ENCODE data around the gene LRRC63. TPM values are rescaled to one million over a fixed set of nuclear protein-coding genes. Genes with fewer than 3 reads are reported as not detected.

LRRC63 gene
- total RNA-seq, 5 donors from 2014 or later (not counting 1 experiment from before 2014, with no cell fraction given): 0.43 to 0.82 (median 0.54) TPM

- Mint-ChIP-seq H3K36me3 (peaks cover 12% of the 10 kb centered on the region), H3K4me3 (peak overlapping the region; percentile 59 to 90 (median 78)), H3K9me3 (no peaks in the 10 kb centered on the region), H3K4me1 (peaks cover 99 to 100% (median 100%) of the 10 kb centered on the region in 3 donors), H3K27me3 (no peaks in the 10 kb centered on the region), H3K27ac (peak overlapping the region; percentile 85 to 93)
- Histone ChIP-seq H3K36me3 (ENCODE audit: control insufficient read depth in 2 of 2, extremely low read depth in 1 of 2, insufficient read depth in 1 of 2, low read length in 1 of 2) (peaks cover 4 to 19% of the 10 kb centered on the region in 2 donors), H3K9me3 (no peaks in the 10 kb centered on the region), H3K27ac (ENCODE audit: low read length) (peak overlapping the region; percentile 83), H3K4me1 (ENCODE audit: control insufficient read depth in 1 of 2, extremely low read depth in 1 of 2, insufficient read depth in 2 of 2, low read length in 2 of 2) (peaks cover 79 to 95% of the 10 kb centered on the region in 2 experiments), H3K4me3 (ENCODE audit: control insufficient read depth in 1 of 2, extremely low read depth in 1 of 2, low read length in 1 of 2) (peak overlapping the region; percentile 27 to 40), H3K27me3 (replicated peaks in 1 of 2; ENCODE audit: control insufficient read depth in 2 of 2, extremely low read depth in 1 of 2, insufficient read depth in 2 of 2, low read length in 1 of 2) (no peaks in the 10 kb centered on the region)
- ChIA-PET POLR2A (interaction anchor here (0.6 to 2.6 kb wide), 8 partner anchors 8 to 54 kb away, joined by 6 to 26 read pairs (median 9); partner anchors contain the start of gene LCP1 (in 1 of the 2)), CTCF (interaction anchor here (0.8 to 3.8 kb wide), 8 partner anchors 8 to 151 kb away, joined by 3 to 34 read pairs (median 4); partner anchors contain the start of gene LRRC63 (in 1 of the 2))
- whole genome bisulfite sequencing (ENCODE audit: insufficient coverage): no CpG with 5 or more reads among the region's 3 CpGs
- peak; percentile 28 to 46 (median 37) for ATAC-seq (replicated peaks in 1 of 4)
- DNase-seq: peak in 14 of 35 experiments; percentile 8 to 69 (median 30)
These were observed 41.0 kb upstream of the LRRC63 start for GRCh38 chr13:46170687-46171086.

DNA sequence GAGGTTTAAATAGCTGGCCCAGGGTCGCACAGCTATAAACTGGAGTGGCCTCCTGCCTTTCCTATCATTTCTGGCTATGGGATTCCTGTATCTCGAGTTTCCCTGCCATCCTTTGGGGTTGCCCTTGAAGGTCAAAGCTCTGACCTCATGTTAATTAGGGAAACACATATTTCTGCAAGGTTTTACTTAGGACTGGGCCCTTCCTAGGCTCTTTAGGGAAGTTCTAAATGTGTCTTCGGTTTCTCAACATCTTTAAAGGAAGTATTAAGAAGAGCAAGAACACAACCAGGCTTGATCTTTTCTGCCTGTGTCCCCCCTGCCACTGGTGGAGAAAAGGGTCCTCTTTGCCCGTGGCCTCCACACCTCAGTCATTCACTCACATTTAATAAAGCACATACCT is 40.5 kb upstream of the LRRC63 start:
- Mint-ChIP-seq H3K27me3 (no peaks in the 10 kb centered on the region), H3K9me3 (no peaks in the 10 kb centered on the region), H3K4me3 (peak overlapping the region; percentile 59 to 90 (median 78)), H3K4me1 (peaks cover 99 to 100% (median 100%) of the 10 kb centered on the region in 3 donors), H3K27ac (peak overlapping the region; percentile 85 to 93), H3K36me3 (peaks cover 12% of the 10 kb centered on the region)
- DNase-seq (no peak), ATAC-seq (replicated peaks in 1 of 4) (no peak)
- peak overlapping the region; percentile 83 for H3K27ac ChIP-seq (ENCODE audit: low read length)
- CTCF ChIA-PET: interaction anchor here (0.8 to 3.8 kb wide), 7 partner anchors 9 to 150 kb away, joined by 3 to 34 read pairs (median 4); partner anchors contain the start of gene LRRC63 (in 1 of the 2)
- peaks cover 78 to 96% of the 10 kb centered on the region in 2 experiments for H3K4me1 ChIP-seq (ENCODE audit: control insufficient read depth in 1 of 2, extremely low read depth in 1 of 2, insufficient read depth in 2 of 2, low read length in 2 of 2)
- WGBS (ENCODE audit: insufficient coverage): 0% methylated on average over 2 of the region's 4 CpGs
- no peaks in the 10 kb centered on the region for H3K9me3 ChIP-seq
- peak overlapping the region; percentile 12 to 40 for H3K4me3 ChIP-seq (ENCODE audit: control insufficient read depth in 1 of 2, extremely low read depth in 1 of 2, low read length in 1 of 2)
- POLR2A ChIA-PET: interaction anchor here (1.1 to 2.6 kb wide), 7 partner anchors 8 to 40 kb away, joined by 6 to 26 read pairs (median 9); partner anchors contain the start of gene LCP1 (in 1 of the 2)
- H3K27me3 ChIP-seq (replicated peaks in 1 of 2; ENCODE audit: control insufficient read depth in 2 of 2, extremely low read depth in 1 of 2, insufficient read depth in 2 of 2, low read length in 1 of 2): no peaks in the 10 kb centered on the region
- peaks cover 4 to 19% of the 10 kb centered on the region in 2 donors for H3K36me3 ChIP-seq (ENCODE audit: control insufficient read depth in 2 of 2, extremely low read depth in 1 of 2, insufficient read depth in 1 of 2, low read length in 1 of 2)

DNA sequence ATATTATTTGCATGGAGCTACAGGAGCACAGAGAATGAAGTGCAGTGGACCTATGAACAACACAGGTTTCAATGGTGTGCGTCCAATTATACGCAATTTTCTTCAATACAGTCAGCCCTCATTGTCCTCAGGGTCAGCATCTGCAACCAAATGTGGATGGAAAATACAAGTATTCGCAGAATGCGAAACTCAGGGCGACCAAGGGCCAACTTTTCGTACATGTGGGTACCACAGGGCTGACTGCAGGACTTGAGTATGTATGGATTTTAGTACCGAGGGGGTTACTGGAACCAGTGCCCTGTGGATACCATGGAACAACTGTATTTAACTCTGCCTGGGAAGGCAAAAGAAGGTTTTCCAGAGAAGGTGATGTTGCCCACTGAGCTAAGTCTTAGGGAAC is 40.0 kb upstream of the LRRC63 start:
- ChIA-PET CTCF (interaction anchor here (0.6 to 5.5 kb wide), 8 partner anchors 8 to 39 kb away, joined by 3 to 73 read pairs (median 11); partner anchors contain the start of genes LCP1 (in 1 of the 2) and LRRC63 (in 1 of the 2)), POLR2A (interaction anchor here (0.6 to 2.6 kb wide), 7 partner anchors 8 to 142 kb away, joined by 4 to 26 read pairs (median 6); partner anchors contain the start of gene LCP1 (in 1 of the 2))
- WGBS (ENCODE audit: insufficient coverage): 37% methylated on average over 5 of the region's 7 CpGs
- Histone ChIP-seq H3K27me3 (replicated peaks in 1 of 2; ENCODE audit: control insufficient read depth in 2 of 2, extremely low read depth in 1 of 2, insufficient read depth in 2 of 2, low read length in 1 of 2) (no peaks in the 10 kb centered on the region), H3K36me3 (ENCODE audit: control insufficient read depth in 2 of 2, extremely low read depth in 1 of 2, insufficient read depth in 1 of 2, low read length in 1 of 2) (peaks cover 4 to 19% of the 10 kb centered on the region in 2 donors), H3K4me3 (ENCODE audit: control insufficient read depth in 1 of 2, extremely low read depth in 1 of 2, low read length in 1 of 2) (peak overlapping the region; percentile 9 to 25), H3K4me1 (ENCODE audit: control insufficient read depth in 1 of 2, extremely low read depth in 1 of 2, insufficient read depth in 2 of 2, low read length in 2 of 2) (peaks cover 78 to 97% of the 10 kb centered on the region in 2 experiments), H3K9me3 (no peaks in the 10 kb centered on the region), H3K27ac (ENCODE audit: low read length) (peak overlapping the region; percentile 83)
- ATAC-seq (replicated peaks in 1 of 4) (no peak), DNase-seq (no peak)
- Mint-ChIP-seq H3K27me3 (no peaks in the 10 kb centered on the region), H3K4me1 (peaks cover 100% of the 10 kb centered on the region in 3 donors), H3K36me3 (peaks cover 14% of the 10 kb centered on the region), H3K9me3 (no peaks in the 10 kb centered on the region), H3K27ac (peak overlapping the region; percentile 85 to 93), H3K4me3 (peak overlapping the region; percentile 59 to 90 (median 78))

GRCh38 chr13:46172531-46172991 is 39.2 kb upstream of the LRRC63 start:
- H3K4me3 Mint-ChIP-seq: peak overlapping the region; percentile 59 to 90 (median 78)
- ChIA-PET CTCF (interaction anchor here (0.9 to 5.5 kb wide), 8 partner anchors 10 to 148 kb away, joined by 3 to 73 read pairs (median 14); partner anchors contain the start of genes LCP1 (in 1 of the 2) and LRRC63 (in 1 of the 2)), POLR2A (interaction anchor here (0.6 to 2.6 kb wide), 10 partner anchors 9 to 141 kb away, joined by 3 to 26 read pairs (median 4); partner anchors contain the start of gene LCP1 (in 1 of the 2))
- Histone ChIP-seq H3K27me3 (replicated peaks in 1 of 2; ENCODE audit: control insufficient read depth in 2 of 2, extremely low read depth in 1 of 2, insufficient read depth in 2 of 2, low read length in 1 of 2) (no peaks in the 10 kb centered on the region), H3K27ac (ENCODE audit: low read length) (peak overlapping the region; percentile 83), H3K4me1 (ENCODE audit: control insufficient read depth in 1 of 2, extremely low read depth in 1 of 2, insufficient read depth in 2 of 2, low read length in 2 of 2) (peaks cover 76 to 94% of the 10 kb centered on the region in 2 experiments), H3K9me3 (no peaks in the 10 kb centered on the region), H3K36me3 (ENCODE audit: control insufficient read depth in 2 of 2, extremely low read depth in 1 of 2, insufficient read depth in 1 of 2, low read length in 1 of 2) (peaks cover 4 to 19% of the 10 kb centered on the region in 2 donors), H3K4me3 (ENCODE audit: control insufficient read depth in 1 of 2, extremely low read depth in 1 of 2, low read length in 1 of 2) (peak overlapping the region; percentile 9 to 29)
- peaks cover 18% of the 10 kb centered on the region for H3K36me3 Mint-ChIP-seq
- peaks cover 98 to 100% (median 98%) of the 10 kb centered on the region in 3 donors for H3K4me1 Mint-ChIP-seq
- peak overlapping the region; percentile 85 to 93 for H3K27ac Mint-ChIP-seq
- peak; percentile 78 to 87 (median 82) for ATAC-seq (replicated peaks in 1 of 4)
- peak; percentile 39 to 84 (median 70) for DNase-seq
- H3K9me3 Mint-ChIP-seq: no peaks in the 10 kb centered on the region
- H3K27me3 Mint-ChIP-seq: no peaks in the 10 kb centered on the region
- 0% methylated on average over 2 of the region's 6 CpGs for WGBS (ENCODE audit: insufficient coverage)

GRCh38 chr13:46173656-46174055 is 38.1 kb upstream of the LRRC63 start:
- WGBS (ENCODE audit: insufficient coverage): no CpG with 5 or more reads among the region's 2 CpGs
- no peaks in the 10 kb centered on the region for H3K27me3 Mint-ChIP-seq
- H3K27ac ChIP-seq (ENCODE audit: low read length): peak overlapping the region; percentile 83
- peaks cover 24% of the 10 kb centered on the region for H3K36me3 Mint-ChIP-seq
- ATAC-seq (replicated peaks in 1 of 4): peak in 1 of 4 experiments; percentile 17
- peaks cover 70 to 93% of the 10 kb centered on the region in 2 experiments for H3K4me1 ChIP-seq (ENCODE audit: control insufficient read depth in 1 of 2, extremely low read depth in 1 of 2, insufficient read depth in 2 of 2, low read length in 2 of 2)
- H3K27ac Mint-ChIP-seq: peak overlapping the region; percentile 85 to 93
- peaks cover 97 to 100% (median 97%) of the 10 kb centered on the region in 3 donors for H3K4me1 Mint-ChIP-seq
- CTCF ChIA-PET: interaction anchor here (1.0 to 5.5 kb wide), 7 partner anchors 9 to 147 kb away, joined by 3 to 73 read pairs (median 10); partner anchors contain the start of genes LCP1 (in 1 of the 2) and LRRC63 (in 1 of the 2)
- no peaks in the 10 kb centered on the region for H3K9me3 Mint-ChIP-seq
- H3K4me3 ChIP-seq (ENCODE audit: control insufficient read depth in 1 of 2, extremely low read depth in 1 of 2, low read length in 1 of 2): no peak overlapping the region
- no peaks in the 10 kb centered on the region for H3K27me3 ChIP-seq (replicated peaks in 1 of 2; ENCODE audit: control insufficient read depth in 2 of 2, extremely low read depth in 1 of 2, insufficient read depth in 2 of 2, low read length in 1 of 2)
- H3K4me3 Mint-ChIP-seq: peak overlapping the region; percentile 59 to 90 (median 78)
- H3K36me3 ChIP-seq (ENCODE audit: control insufficient read depth in 2 of 2, extremely low read depth in 1 of 2, insufficient read depth in 1 of 2, low read length in 1 of 2): peaks cover 4 to 19% of the 10 kb centered on the region in 2 donors
- POLR2A ChIA-PET: interaction anchor here (0.6 to 0.9 kb wide), 2 partner anchors 12 to 20 kb away, joined by 3 to 13 read pairs; no protein-coding TSS in a partner anchor
- DNase-seq: peak in 7 of 35 experiments; percentile 15 to 65 (median 22)
- H3K9me3 ChIP-seq: no peaks in the 10 kb centered on the region

GRCh38 chr13:46176756-46177155 is 35.0 kb upstream of the LRRC63 start:
- ChIA-PET CTCF (interaction anchor here (0.8 to 5.5 kb wide), 7 partner anchors 9 to 144 kb away, joined by 3 to 73 read pairs (median 4); no protein-coding TSS in a partner anchor), POLR2A (interaction anchor here (0.6 to 1.7 kb wide), 6 partner anchors 9 to 581 kb away, joined by 3 to 8 read pairs (median 4); no protein-coding TSS in a partner anchor)
- H3K4me1 ChIP-seq (ENCODE audit: control insufficient read depth in 1 of 2, extremely low read depth in 1 of 2, insufficient read depth in 2 of 2, low read length in 2 of 2): peaks cover 40 to 75% of the 10 kb centered on the region in 2 experiments
- peak overlapping the region; percentile 85 to 93 for H3K27ac Mint-ChIP-seq
- H3K9me3 Mint-ChIP-seq: no peaks in the 10 kb centered on the region
- peaks cover 75 to 89% (median 81%) of the 10 kb centered on the region in 3 donors for H3K4me1 Mint-ChIP-seq
- 0% methylated on average over 1 of the region's 3 CpGs for WGBS (ENCODE audit: insufficient coverage)
- H3K4me3 ChIP-seq (ENCODE audit: control insufficient read depth in 1 of 2, extremely low read depth in 1 of 2, low read length in 1 of 2): peak overlapping the region; percentile 30 to 42
- H3K27ac ChIP-seq (ENCODE audit: low read length): peak overlapping the region; percentile 83
- H3K27me3 Mint-ChIP-seq: no peaks in the 10 kb centered on the region
- peak overlapping the region; percentile 90 to 99 (median 94) for H3K4me3 Mint-ChIP-seq
- DNase-seq: peak in 1 of 35 experiments; percentile 23
- H3K9me3 ChIP-seq: no peaks in the 10 kb centered on the region
- no peaks in the 10 kb centered on the region for H3K27me3 ChIP-seq (replicated peaks in 1 of 2; ENCODE audit: control insufficient read depth in 2 of 2, extremely low read depth in 1 of 2, insufficient read depth in 2 of 2, low read length in 1 of 2)
- no peak for ATAC-seq (replicated peaks in 1 of 4)
- peaks cover 21% of the 10 kb centered on the region for H3K36me3 Mint-ChIP-seq
- peaks cover 0 to 10% of the 10 kb centered on the region in 2 donors for H3K36me3 ChIP-seq (ENCODE audit: control insufficient read depth in 2 of 2, extremely low read depth in 1 of 2, insufficient read depth in 1 of 2, low read length in 1 of 2)

All from T-cell (primary cell).